ENCODE results near the gene LCE7A. TPM values are rescaled to one million over a fixed set of nuclear protein-coding genes. Genes with fewer than 3 reads are reported as not detected.

LCE7A gene
- total and polyA plus RNA-seq, 2 of the 4 experiments (the other 2 are of a cell fraction) = not detected

GRCh38 chr1:152871731-152872126 is 11.9 kb downstream of the LCE7A start:
- Histone ChIP-seq H3K79me1 (ENCODE audit: low read depth in 1 of 2, low read length in 2 of 2) (no peaks in the 10 kb centered on the region), H3K9me3 (ENCODE audit: control insufficient read depth, insufficient read depth, low read length) (no peaks in the 10 kb centered on the region), H3K56ac (ENCODE audit: extremely low read depth, insufficient read depth, low read length) (no peak overlapping the region), H2BK120ac (ENCODE audit: low read depth, low read length) (no peak overlapping the region), H3K9me1 (ENCODE audit: insufficient read depth, low read length) (no peaks in the 10 kb centered on the region), H3K27me3 (ENCODE audit: control insufficient read depth, insufficient read depth, low read length) (no peaks in the 10 kb centered on the region), H2BK20ac (ENCODE audit: low read depth, low read length) (no peak overlapping the region), H3K14ac (replicated peaks; ENCODE audit: low read depth, low read length) (no peak overlapping the region), H3K4me3 (ENCODE audit: insufficient read depth, low read depth, low read length) (no peak overlapping the region), H3K36me3 (ENCODE audit: control insufficient read depth, insufficient read depth, low read length) (no peaks in the 10 kb centered on the region), H4K20me1 (ENCODE audit: insufficient read depth, low read length) (no peaks in the 10 kb centered on the region), H3K18ac (ENCODE audit: low read depth, low read length) (no peak overlapping the region), H2BK15ac (ENCODE audit: low read depth, low read length) (no peak overlapping the region), H3K4me2 (ENCODE audit: low read depth, low read length) (no peak overlapping the region), H3K4ac (ENCODE audit: low read depth, low read length) (no peak overlapping the region), H3K23ac (ENCODE audit: low read depth, low read length) (no peak overlapping the region), H2BK5ac (ENCODE audit: low read depth, low read length, poor library complexity, severe bottlenecking) (no peak overlapping the region), H3K27ac (ENCODE audit: insufficient read depth, low read length) (no peak overlapping the region), H2AFZ (replicated peaks; ENCODE audit: low read length, poor library complexity) (no peak overlapping the region), H2AK5ac (ENCODE audit: low read depth, low read length) (no peak overlapping the region), H3K4me1 (ENCODE audit: control insufficient read depth, insufficient read depth, low read length) (no peaks in the 10 kb centered on the region), H4K91ac (ENCODE audit: insufficient read depth, low read depth, low read length) (no peak overlapping the region), H4K5ac (ENCODE audit: low read depth, low read length) (no peak overlapping the region), H3K9ac (ENCODE audit: low read depth, low read length) (no peak overlapping the region), H2AK9ac (replicated peaks; ENCODE audit: low read depth, low read length, poor library complexity) (no peak overlapping the region), H4K8ac (ENCODE audit: low read depth in 2 of 2, low read length in 2 of 2) (no peak overlapping the region)
- in situ Hi-C loops (cut with MboI; ENCODE audit: low sequenced_read_pairs) (loop anchor here (5.0 kb wide), 1 partner anchor 356 kb away; no protein-coding TSS in a partner anchor), intact Hi-C loops (cut with micrococcal nuclease) (no loop called here), dilution Hi-C loops (cut with HindIII; ENCODE audit: low sequenced_read_pairs, unreplicated experiment) (no loop called here)
- POLR2A ChIA-PET (ENCODE audit: unreplicated experiment) = no interaction called here
- BruUV-seq (replicated peaks) = no TSS peak
- WGBS, 2 experiments (ENCODE audit: extremely low coverage in 2 of 2, insufficient read length in 1 of 2) = 50% methylated on average over 5 of the region's 6 CpGs; no CpG with 5 or more reads in 1 of the 2 experiments
- CTCF ChIA-PET = no interaction called here
- ATAC-seq (ENCODE audit: low read depth) (no peak), DNase-seq (no peak)
- no peak for TF ChIP-seq SMC3 (IDR thresholded peaks at IDR 0.05; ENCODE audit: low read depth, low read length)
- TF ChIP-seq BHLHE40 (IDR thresholded peaks at IDR 0.05; ENCODE audit: low read depth, low read length) = no peak
- no peak for TF ChIP-seq MAZ (IDR thresholded peaks at IDR 0.05; ENCODE audit: borderline replicate concordance, low read depth, low read length)
- TF ChIP-seq USF2 (IDR thresholded peaks at IDR 0.05; ENCODE audit: low read depth, low read length) = no peak
